HL-60 (cell line): ENCODE data around the gene NXPH2.

Experiments used
- POLR2AphosphoS5 ChIP-seq: IDR thresholded peaks from 2 replicates; pipeline ENCODE4 v1.6.1; 2012; ENCODE audit warnings: low read depth
- TF ChIP-seq, protein P1 (sequence below): IDR thresholded peaks from one replicate; pipeline ENCODE4 v1.5.1; 2011; ENCODE audit warnings: low read length, control low read depth, inconsistent platforms; ENCODE audit not compliant: insufficient read depth

DNA sequence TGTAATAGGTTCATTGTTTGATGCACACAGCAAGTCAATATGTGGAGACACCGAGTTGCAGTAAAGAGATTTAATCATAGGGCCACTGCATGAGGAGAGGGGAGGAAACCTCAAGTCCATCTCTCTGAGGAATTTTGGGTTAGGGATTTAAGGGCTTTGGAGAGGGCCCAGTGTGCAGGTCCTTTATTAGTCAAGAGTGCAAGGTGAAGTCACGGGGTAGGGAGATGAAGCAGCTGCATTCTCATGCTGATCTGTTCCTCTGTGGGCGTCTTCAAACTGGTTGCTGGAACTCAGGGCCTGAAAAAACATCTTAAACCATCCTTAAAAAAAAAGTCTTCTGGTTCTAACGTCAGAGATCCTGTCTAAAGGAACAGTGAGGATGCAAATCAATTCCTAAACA lies 131.6 kb downstream of the NXPH2 start:
- no peak for TF ChIP-seq POLR2AphosphoS5
- TF ChIP-seq, protein P1, sequence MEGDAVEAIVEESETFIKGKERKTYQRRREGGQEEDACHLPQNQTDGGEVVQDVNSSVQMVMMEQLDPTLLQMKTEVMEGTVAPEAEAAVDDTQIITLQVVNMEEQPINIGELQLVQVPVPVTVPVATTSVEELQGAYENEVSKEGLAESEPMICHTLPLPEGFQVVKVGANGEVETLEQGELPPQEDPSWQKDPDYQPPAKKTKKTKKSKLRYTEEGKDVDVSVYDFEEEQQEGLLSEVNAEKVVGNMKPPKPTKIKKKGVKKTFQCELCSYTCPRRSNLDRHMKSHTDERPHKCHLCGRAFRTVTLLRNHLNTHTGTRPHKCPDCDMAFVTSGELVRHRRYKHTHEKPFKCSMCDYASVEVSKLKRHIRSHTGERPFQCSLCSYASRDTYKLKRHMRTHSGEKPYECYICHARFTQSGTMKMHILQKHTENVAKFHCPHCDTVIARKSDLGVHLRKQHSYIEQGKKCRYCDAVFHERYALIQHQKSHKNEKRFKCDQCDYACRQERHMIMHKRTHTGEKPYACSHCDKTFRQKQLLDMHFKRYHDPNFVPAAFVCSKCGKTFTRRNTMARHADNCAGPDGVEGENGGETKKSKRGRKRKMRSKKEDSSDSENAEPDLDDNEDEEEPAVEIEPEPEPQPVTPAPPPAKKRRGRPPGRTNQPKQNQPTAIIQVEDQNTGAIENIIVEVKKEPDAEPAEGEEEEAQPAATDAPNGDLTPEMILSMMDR = no peak
